HPDE6-E6E7 (cell line): ENCODE measurements around the gene SEC61A2.
"Not testable (repeated sequence)": the region's sequence is repeated elsewhere in the genome, so short reads cannot be mapped to it uniquely, and the experiment has no call there.

Source experiments
- DNase-seq: peaks from one replicate; pipeline ENCODE4 v3.0.0; 2011; ENCODE audit warnings: missing footprints; ENCODE audit errors: extremely low spot score

SEC61A2 gene

GRCh38 chr10:12160664-12161063 is 31.2 kb downstream of the SEC61A2 start:
- no peak for DNase-seq

- DNase-seq, result no peak
Observed at GRCh38 chr10:12162927-12163326, 33.5 kb downstream of the SEC61A2 start.

GRCh38 chr10:12164085-12164484 is 34.6 kb downstream of the SEC61A2 start:
- DNase-seq, result no peak

GRCh38 chr10:12165036-12165435 is 35.6 kb downstream of the SEC61A2 start:
- DNase-seq, result no peak

- DNase-seq, result no peak
Observed at GRCh38 chr10:12165999-12166775, 36.7 kb downstream of the SEC61A2 start.

- not testable (repeated sequence) for DNase-seq
Observed at GRCh38 chr10:12171512-12171911, 42.0 kb downstream of the SEC61A2 start.

GRCh38 chr10:12177642-12178041 is 48.2 kb downstream of the SEC61A2 start:
- no peak for DNase-seq

GRCh38 chr10:12179606-12180170 is 50.2 kb downstream of the SEC61A2 start:
- no peak for DNase-seq

GRCh38 chr10:12180221-12180974 is 50.9 kb downstream of the SEC61A2 start:
- no peak for DNase-seq

GRCh38 chr10:12181065-12181775 is 51.7 kb downstream of the SEC61A2 start:
- DNase-seq, result peak; percentile 20

- DNase-seq, result no peak
Observed at GRCh38 chr10:12184165-12184564, 54.7 kb downstream of the SEC61A2 start.

GRCh38 chr10:12186323-12186722 is 56.8 kb downstream of the SEC61A2 start:
- no peak for DNase-seq

GRCh38 chr10:12187321-12187905 is 57.9 kb downstream of the SEC61A2 start:
- no peak for DNase-seq

GRCh38 chr10:12188656-12189055 is 59.2 kb downstream of the SEC61A2 start:
- DNase-seq, result no peak

- no peak for DNase-seq
Observed at GRCh38 chr10:12189426-12189825, 59.9 kb downstream of the SEC61A2 start.

GRCh38 chr10:12191715-12192114 is 62.2 kb downstream of the SEC61A2 start:
- no peak for DNase-seq

GRCh38 chr10:12193193-12193592 is 63.7 kb downstream of the SEC61A2 start:
- peak; percentile 10 for DNase-seq

- no peak for DNase-seq
Observed at GRCh38 chr10:12194752-12195271, 65.3 kb downstream of the SEC61A2 start.

- no peak for DNase-seq
Observed at GRCh38 chr10:12195281-12195602, 65.8 kb downstream of the SEC61A2 start.

- DNase-seq, result peak; percentile 39
Observed at GRCh38 chr10:12195603-12196506, 66.4 kb downstream of the SEC61A2 start, which contains the start of the genes CDC123 and NUDT5. Gene CDC123 (plus strand): TSS chr10:12196188. CDS start chr10:12196246, 58 bp downstream. Gene NUDT5 (minus strand): TSS chr10:12195891. CDS start chr10:12186291, 9,600 bp downstream.
